Measurements from ENCODE around the gene ADGRG2.
"Not testable (repeated sequence)": the region's sequence is repeated elsewhere in the genome, so short reads cannot be mapped to it uniquely, and the experiment has no call there.

Gene ADGRG2

DNA sequence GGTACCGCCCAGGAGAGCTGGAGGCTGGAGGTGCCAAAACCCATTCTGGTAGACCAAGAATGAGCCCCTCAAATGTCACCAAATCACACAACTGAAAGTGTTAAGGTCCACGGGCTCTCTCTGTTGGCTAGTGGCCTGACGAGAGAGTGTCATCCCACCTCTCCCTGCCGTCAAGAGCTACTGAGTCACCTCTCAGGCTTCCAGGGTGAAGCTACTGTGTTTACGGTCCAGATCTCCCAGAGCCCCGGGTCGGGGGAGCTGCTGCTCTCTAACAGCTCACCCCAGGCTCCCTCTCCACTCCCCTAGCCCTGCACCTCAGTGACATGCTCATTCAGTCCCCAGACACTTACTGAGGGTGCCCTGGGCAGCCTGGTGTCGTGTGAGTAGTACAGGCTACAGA lies 59.2 kb downstream of the ADGRG2 start:
- no peaks in the 10 kb centered on the region for H3K36me3 Mint-ChIP-seq (ENCODE audit: low read depth)
- H3K27ac Mint-ChIP-seq, result no peak overlapping the region
- no peak overlapping the region for H3K4me3 Mint-ChIP-seq
- H3K9me3 Mint-ChIP-seq, result no peaks in the 10 kb centered on the region
- intact Hi-C loops (cut with micrococcal nuclease), result no loop called here
- no peaks in the 10 kb centered on the region for H3K27me3 Mint-ChIP-seq
- H3K4me1 Mint-ChIP-seq (ENCODE audit: low read depth), result no peaks in the 10 kb centered on the region

DNA sequence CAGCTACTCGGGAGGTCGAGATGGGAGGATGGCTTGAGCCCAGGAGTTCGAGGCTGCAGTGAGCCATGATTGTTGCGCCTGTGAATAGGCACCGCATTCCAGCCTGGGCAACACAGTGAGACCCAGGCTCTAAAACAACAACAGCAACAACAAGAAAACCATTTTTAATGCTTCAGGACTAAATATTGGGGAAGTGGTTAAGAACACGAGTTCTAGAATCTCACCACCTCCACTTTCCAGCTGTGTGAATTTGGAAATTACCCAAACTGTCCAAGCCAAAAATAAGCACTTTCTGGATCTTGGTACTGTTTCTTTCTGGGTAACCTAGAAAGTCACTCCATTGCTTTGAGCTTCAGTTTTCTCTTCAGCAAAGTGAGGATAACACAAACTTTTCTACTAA lies 63.2 kb downstream of the ADGRG2 start:
- Mint-ChIP-seq H3K27ac (no peak overlapping the region), H3K4me3 (no peak overlapping the region), H3K9me3 (no peaks in the 10 kb centered on the region), H3K4me1 (ENCODE audit: low read depth) (no peaks in the 10 kb centered on the region), H3K27me3 (no peaks in the 10 kb centered on the region), H3K36me3 (ENCODE audit: low read depth) (no peaks in the 10 kb centered on the region)
- intact Hi-C loops (cut with micrococcal nuclease), result no loop called here

DNA sequence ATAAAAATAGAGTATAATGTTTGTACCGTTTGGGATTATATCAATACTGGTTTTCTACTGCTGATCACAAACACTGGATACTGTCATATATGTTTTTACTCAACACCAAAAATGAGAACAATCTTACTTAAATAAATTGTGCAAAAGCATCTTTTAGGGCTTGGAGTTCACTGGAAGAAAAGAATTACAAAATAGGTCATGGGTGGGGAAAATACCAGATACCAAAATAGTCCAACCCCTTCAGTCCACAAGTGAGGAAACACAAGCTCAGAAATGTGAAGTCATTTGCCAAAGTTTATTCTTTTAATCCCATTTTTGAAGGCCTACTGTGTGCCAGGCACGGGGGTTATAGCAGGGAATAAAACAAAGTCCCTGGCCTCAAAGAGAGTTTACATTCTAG lies 64.4 kb downstream of the ADGRG2 start:
- Mint-ChIP-seq H3K4me1 (ENCODE audit: low read depth) (no peaks in the 10 kb centered on the region), H3K36me3 (ENCODE audit: low read depth) (no peaks in the 10 kb centered on the region), H3K27me3 (no peaks in the 10 kb centered on the region), H3K27ac (no peak overlapping the region), H3K9me3 (no peaks in the 10 kb centered on the region), H3K4me3 (no peak overlapping the region)
- intact Hi-C loops (cut with micrococcal nuclease), result no loop called here

DNA sequence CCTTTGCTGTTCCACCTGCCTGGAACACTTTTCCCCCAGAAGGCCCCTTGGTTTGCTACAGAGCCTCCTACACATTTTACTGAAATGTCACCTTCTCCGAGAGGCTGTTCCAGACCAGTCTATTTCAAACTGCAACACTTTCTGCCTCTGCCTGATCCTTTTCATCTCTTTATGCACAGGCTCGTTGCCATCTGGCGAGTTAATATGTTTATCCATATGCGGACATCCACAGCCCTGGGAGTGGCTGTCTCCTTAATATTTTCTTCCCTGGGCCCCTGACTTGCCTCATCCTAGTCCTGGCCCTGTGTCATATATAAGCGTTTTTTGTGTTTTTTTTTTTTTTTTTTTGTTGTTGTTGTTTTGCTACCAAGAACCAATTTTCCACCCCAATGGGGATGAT lies 73.2 kb downstream of the ADGRG2 start:
- no peaks in the 10 kb centered on the region for H3K4me1 Mint-ChIP-seq (ENCODE audit: low read depth)
- H3K9me3 Mint-ChIP-seq, result no peaks in the 10 kb centered on the region
- H3K27me3 Mint-ChIP-seq, result no peaks in the 10 kb centered on the region
- no peaks in the 10 kb centered on the region for H3K36me3 Mint-ChIP-seq (ENCODE audit: low read depth)
- intact Hi-C loops (cut with micrococcal nuclease), result no loop called here
- H3K4me3 Mint-ChIP-seq, result no peak overlapping the region
- H3K27ac Mint-ChIP-seq, result no peak overlapping the region

DNA sequence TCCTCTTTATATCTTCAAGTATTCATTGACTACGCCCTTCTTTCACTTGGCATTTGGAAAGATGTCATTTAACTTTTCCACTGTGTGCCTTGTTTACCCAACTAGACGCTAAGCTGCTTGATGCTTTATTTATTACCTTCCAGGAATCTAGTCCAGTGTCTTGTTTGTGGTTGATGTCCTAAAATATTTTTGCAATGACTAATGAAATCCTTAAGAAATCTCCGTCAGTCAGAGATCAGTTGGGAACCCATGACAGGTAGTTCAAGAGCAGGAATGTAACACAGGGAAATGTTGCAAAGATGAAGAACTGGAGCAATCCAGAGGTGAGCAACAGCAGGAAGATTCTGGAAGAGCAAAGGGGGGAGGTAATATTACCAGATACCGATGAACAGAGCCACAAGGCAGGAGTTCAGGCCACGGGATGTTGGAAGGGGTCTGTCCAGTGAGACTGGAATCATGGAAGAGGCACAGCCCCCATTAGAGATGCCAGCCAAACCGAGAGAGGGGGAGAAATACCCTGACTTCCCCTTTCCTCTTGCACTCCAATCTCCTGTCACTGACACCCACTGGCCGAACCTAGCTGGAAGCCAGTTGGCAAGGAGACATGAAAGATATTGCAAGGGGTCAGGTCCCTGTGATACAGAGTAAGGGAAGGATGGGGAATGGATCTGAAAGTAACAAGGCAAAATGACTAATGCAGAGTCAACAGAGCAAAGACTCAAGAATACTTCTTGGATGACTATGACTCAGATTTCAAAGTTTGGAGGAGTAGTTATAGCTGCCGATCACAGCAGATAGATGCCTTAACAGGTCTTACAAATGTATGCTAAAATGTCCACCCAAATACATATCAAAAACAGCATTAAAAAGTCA lies 75.7 kb downstream of the ADGRG2 start:
- Mint-ChIP-seq H3K27me3 (no peaks in the 10 kb centered on the region), H3K4me3 (no peak overlapping the region), H3K27ac (no peak overlapping the region), H3K4me1 (ENCODE audit: low read depth) (no peaks in the 10 kb centered on the region), H3K36me3 (ENCODE audit: low read depth) (no peaks in the 10 kb centered on the region), H3K9me3 (no peaks in the 10 kb centered on the region)
- intact Hi-C loops (cut with micrococcal nuclease), result no loop called here

DNA sequence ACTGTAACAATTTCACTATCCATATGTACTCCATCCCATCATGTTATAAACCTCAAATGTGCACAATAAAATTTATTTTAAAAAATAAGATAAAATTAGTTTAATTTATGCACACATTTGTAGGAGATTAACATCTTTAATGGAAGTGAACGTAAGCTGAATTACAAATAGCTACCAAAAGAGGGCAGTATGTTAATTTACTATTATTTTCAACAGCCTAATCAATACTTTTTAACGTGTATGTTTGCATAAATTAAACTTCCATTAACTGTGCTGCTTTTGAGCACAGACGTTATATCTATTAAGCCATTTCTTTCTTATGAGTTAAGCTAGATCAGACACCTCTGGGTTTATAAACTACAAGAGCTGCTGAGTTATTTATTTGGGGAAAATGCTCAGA lies 81.9 kb downstream of the ADGRG2 start:
- intact Hi-C loops (cut with micrococcal nuclease), result no loop called here
- no peak overlapping the region for H3K4me3 Mint-ChIP-seq
- H3K27ac Mint-ChIP-seq, result no peak overlapping the region
- H3K27me3 Mint-ChIP-seq, result no peaks in the 10 kb centered on the region
- no peaks in the 10 kb centered on the region for H3K36me3 Mint-ChIP-seq (ENCODE audit: low read depth)
- H3K9me3 Mint-ChIP-seq, result no peaks in the 10 kb centered on the region
- no peaks in the 10 kb centered on the region for H3K4me1 Mint-ChIP-seq (ENCODE audit: low read depth)

DNA sequence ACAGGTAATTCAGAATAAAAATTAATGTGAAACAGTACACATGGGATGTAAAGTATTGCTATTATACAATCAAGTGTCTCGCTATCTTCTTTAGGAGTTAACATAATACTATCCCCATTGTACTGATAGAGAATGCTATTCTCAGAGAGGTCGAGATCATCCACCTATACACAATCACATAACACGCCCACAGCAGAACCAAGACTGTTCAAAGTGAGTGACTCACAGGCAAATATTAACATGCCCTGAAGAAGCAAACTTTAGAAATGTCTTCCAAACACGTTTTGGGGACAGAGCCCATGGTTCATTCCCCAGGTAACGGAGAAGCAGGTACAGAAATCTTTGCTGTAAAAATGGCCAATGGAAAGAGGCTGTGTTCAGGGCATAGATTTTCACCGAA lies 88.2 kb downstream of the ADGRG2 start:
- Mint-ChIP-seq H3K9me3 (no peaks in the 10 kb centered on the region), H3K4me1 (ENCODE audit: low read depth) (no peaks in the 10 kb centered on the region), H3K27me3 (no peaks in the 10 kb centered on the region), H3K36me3 (ENCODE audit: low read depth) (no peaks in the 10 kb centered on the region), H3K4me3 (no peak overlapping the region), H3K27ac (no peak overlapping the region)
- intact Hi-C loops (cut with micrococcal nuclease), result no loop called here

DNA sequence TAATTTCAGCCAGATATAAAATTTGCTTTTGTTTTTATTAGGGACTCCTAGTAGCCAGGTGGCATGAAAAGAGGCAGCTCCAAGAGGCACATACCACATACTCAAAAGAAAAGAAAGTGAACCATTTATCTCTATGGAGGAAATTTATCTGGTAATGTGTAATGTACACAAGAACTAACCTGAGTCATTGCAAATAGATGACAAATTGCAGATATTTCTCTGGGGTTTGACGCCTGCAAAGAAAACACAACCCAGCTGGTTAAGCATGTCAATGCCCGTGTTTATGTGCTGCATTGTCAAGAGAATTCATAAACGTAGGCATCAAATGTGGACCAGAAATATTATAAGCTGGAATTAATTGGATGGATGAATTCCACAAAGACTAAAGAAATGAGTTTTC lies 91.5 kb downstream of the ADGRG2 start:
- Mint-ChIP-seq H3K9me3 (no peaks in the 10 kb centered on the region), H3K27me3 (no peaks in the 10 kb centered on the region), H3K27ac (no peak overlapping the region), H3K36me3 (ENCODE audit: low read depth) (no peaks in the 10 kb centered on the region), H3K4me3 (no peak overlapping the region), H3K4me1 (ENCODE audit: low read depth) (no peaks in the 10 kb centered on the region)
- intact Hi-C loops (cut with micrococcal nuclease), result no loop called here

DNA sequence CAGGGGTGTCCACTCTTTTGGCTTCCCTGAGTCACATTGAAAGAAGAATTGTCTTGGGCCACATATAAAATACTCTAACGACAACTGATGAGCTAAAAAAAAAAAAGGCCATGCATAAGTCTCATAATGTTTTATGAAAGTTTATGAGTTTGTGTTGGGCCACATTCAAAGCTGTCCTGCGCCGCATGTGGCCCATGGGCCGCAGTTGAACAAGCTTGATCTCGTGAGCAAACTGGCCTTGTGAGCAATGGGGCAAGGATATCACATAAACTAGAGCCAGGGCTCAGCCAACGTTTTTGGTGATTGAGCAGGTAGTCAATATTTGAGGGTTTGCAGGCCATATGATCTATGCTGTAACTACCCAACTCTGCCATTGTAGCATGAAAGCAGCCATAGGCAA lies 93.7 kb downstream of the ADGRG2 start:
- H3K27me3 Mint-ChIP-seq, result no peaks in the 10 kb centered on the region
- H3K4me3 Mint-ChIP-seq, result no peak overlapping the region
- H3K27ac Mint-ChIP-seq, result no peak overlapping the region
- H3K9me3 Mint-ChIP-seq, result no peaks in the 10 kb centered on the region
- intact Hi-C loops (cut with micrococcal nuclease), result no loop called here
- no peaks in the 10 kb centered on the region for H3K4me1 Mint-ChIP-seq (ENCODE audit: low read depth)
- H3K36me3 Mint-ChIP-seq (ENCODE audit: low read depth), result no peaks in the 10 kb centered on the region

DNA sequence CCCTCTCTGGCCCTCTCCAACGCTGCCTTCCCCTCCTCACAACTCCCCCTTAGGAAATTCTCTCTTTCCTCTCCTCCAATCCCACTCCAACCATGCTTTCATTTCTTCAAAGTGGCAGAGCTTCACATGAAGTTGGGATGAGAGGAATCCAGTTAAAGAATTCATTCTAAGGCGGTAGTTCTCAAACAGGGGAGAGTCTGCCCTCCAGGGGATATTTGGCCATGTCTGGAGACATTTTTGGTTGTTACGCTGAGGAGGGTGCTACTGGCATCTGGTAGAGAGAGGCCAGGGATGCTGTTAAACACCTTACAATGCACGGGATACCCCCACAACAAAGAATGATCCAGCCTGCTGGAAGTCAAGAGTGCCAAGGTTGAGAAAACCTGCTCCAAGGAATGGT lies 97.9 kb downstream of the ADGRG2 start:
- Mint-ChIP-seq H3K27me3 (no peaks in the 10 kb centered on the region), H3K36me3 (ENCODE audit: low read depth) (no peaks in the 10 kb centered on the region), H3K4me3 (no peak overlapping the region), H3K27ac (no peak overlapping the region), H3K4me1 (ENCODE audit: low read depth) (no peaks in the 10 kb centered on the region), H3K9me3 (no peaks in the 10 kb centered on the region)
- intact Hi-C loops (cut with micrococcal nuclease), result no loop called here

DNA sequence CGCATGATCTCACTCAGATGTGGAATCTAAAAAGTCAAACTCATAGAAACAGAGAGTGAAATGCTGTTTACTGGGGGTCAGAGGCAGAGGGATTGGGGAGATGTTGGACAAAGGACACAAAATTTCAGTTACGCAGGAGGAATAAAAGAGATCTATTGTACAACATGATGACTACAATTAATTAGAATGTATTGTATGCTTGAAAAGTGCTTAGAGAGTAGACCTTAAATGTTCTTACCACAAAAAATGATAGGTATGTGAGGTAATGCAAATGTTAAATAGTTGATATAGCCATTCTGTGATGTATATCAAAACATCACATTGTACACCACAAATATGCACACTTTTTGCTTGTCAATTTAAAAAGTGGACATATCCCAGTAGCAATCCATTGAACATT lies 102.3 kb downstream of the ADGRG2 start:
- Mint-ChIP-seq H3K4me1 (ENCODE audit: low read depth) (no peaks in the 10 kb centered on the region), H3K27ac (no peak overlapping the region)

DNA sequence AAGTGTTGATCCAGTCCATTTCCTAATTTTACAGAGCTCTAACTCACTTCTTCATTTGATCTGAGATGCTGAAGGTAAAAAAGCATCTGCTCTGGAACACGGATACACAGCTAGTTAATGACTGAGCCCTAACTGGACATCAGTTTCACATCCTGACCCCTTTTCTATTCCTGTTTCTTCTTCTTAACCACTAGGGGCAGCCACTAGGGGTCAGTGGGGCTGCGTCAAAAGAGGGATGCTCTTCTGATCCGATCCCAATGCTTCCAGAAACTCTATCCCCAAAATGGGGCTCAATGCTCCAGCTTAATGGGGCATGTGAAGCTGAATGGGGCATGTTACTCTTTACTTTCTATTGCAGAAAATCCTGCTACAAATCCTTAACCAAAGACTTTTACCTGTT lies 105.0 kb downstream of the ADGRG2 start:
- Mint-ChIP-seq H3K27me3 (no peaks in the 10 kb centered on the region), H3K4me1 (ENCODE audit: low read depth) (no peaks in the 10 kb centered on the region), H3K4me3 (no peak overlapping the region), H3K27ac (no peak overlapping the region), H3K9me3 (no peaks in the 10 kb centered on the region), H3K36me3 (ENCODE audit: low read depth) (no peaks in the 10 kb centered on the region)
- intact Hi-C loops (cut with micrococcal nuclease), result no loop called here

More for the DNA sequence above, 102.3 kb downstream of the ADGRG2 start:
- intact Hi-C loops (cut with micrococcal nuclease), result no loop called here
- no peak overlapping the region for H3K4me3 Mint-ChIP-seq
- H3K9me3 Mint-ChIP-seq, result no peaks in the 10 kb centered on the region
- no peaks in the 10 kb centered on the region for H3K36me3 Mint-ChIP-seq (ENCODE audit: low read depth)
- H3K27me3 Mint-ChIP-seq, result no peaks in the 10 kb centered on the region

DNA sequence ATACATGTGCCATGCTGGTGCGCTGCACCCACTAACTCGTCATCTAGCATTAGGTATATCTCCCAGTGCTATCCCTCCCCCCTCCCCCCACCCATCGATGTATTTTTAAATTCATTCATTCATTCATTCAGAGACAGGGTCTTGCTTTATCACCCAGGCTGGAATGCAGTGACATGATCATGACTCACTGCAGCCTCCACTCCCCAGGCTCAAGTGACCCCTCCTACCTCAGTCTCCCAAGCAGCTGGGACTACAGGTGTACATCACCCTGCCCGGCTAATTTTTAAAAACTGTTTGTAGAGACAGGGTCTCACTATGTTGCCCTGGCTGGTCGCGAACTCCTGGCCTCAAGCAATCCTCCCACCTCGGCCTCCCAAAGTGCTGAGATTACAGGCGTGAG lies 105.7 kb downstream of the ADGRG2 start:
- H3K36me3 Mint-ChIP-seq (ENCODE audit: low read depth); H3K9me3 Mint-ChIP-seq; H3K4me1 Mint-ChIP-seq (ENCODE audit: low read depth); H3K27ac Mint-ChIP-seq; intact Hi-C loops (cut with micrococcal nuclease); H3K27me3 Mint-ChIP-seq; H3K4me3 Mint-ChIP-seq: not testable (repeated sequence)

DNA sequence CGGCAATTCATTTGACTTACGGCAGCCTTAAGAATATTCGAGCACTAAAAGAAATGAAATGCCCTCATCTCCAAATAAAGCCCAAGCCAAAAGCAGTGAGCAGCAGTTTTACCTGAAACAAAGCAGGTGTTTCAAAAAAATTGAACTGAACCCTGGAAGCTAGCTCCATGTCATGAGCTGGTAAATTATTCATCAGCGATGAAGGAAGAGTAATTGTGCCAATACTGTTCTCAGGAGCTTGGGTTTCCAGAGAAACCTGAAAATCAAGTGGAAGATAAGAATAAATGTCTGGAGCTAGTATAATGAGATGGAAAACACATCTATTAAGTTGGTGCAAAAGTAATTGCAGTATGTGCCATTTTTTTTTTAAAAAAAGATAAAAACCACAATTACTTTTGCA lies 114.4 kb downstream of the ADGRG2 start:
- H3K4me3 Mint-ChIP-seq, result no peak overlapping the region
- intact Hi-C loops (cut with micrococcal nuclease), result no loop called here
- H3K27ac Mint-ChIP-seq, result no peak overlapping the region
- H3K4me1 Mint-ChIP-seq (ENCODE audit: low read depth), result no peaks in the 10 kb centered on the region
- H3K9me3 Mint-ChIP-seq, result no peaks in the 10 kb centered on the region
- no peaks in the 10 kb centered on the region for H3K36me3 Mint-ChIP-seq (ENCODE audit: low read depth)
- no peaks in the 10 kb centered on the region for H3K27me3 Mint-ChIP-seq

DNA sequence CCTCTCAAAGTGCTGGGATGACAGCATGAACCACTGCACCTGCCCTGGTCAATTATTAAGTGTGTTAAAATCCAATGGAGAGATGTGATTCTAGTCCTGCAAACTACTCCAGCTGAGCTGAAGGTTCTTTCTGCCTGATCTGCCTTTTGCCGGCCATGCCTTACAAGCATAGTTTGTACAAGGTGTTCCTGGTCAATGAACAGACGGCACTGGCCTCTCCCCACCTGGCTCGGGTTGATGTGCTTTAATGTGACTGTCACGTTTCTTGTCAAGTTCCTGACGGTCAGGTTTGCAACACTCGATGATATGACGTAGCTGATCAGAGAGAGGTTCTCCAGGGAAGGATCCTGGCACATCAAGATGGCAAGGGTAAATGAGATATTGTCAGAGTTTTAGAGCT lies 115.3 kb downstream of the ADGRG2 start:
- no peaks in the 10 kb centered on the region for H3K36me3 Mint-ChIP-seq (ENCODE audit: low read depth)
- H3K4me1 Mint-ChIP-seq (ENCODE audit: low read depth), result no peaks in the 10 kb centered on the region
- no peaks in the 10 kb centered on the region for H3K27me3 Mint-ChIP-seq
- no peak overlapping the region for H3K27ac Mint-ChIP-seq
- intact Hi-C loops (cut with micrococcal nuclease), result no loop called here
- H3K4me3 Mint-ChIP-seq, result no peak overlapping the region
- no peaks in the 10 kb centered on the region for H3K9me3 Mint-ChIP-seq
